ENCODE results near the gene DCDC2C. TPM values are rescaled to one million over a fixed set of nuclear protein-coding genes. Genes with fewer than 3 reads are reported as not detected.

Gene DCDC2C
- total and polyA plus RNA-seq, 7 donors = 0.13 TPM; not detected in 6

GRCh38 chr2:3867469-3867868 lies 164.1 kb downstream of the DCDC2C start:
- H3K4me1 ChIP-seq = no peaks in the 10 kb centered on the region
- TF ChIP-seq CTCF (IDR thresholded peaks at IDR 0.05) = no peak
- intact Hi-C loops (cut with DNase I) = no loop called here
- H3K4me3 ChIP-seq = no peak overlapping the region
- ATAC-seq (no peak), DNase-seq (no peak)
- H3K9me3 ChIP-seq = no peaks in the 10 kb centered on the region
- H3K36me3 ChIP-seq (ENCODE audit: insufficient read depth in 1 of 2, low read depth in 1 of 2) = no peaks in the 10 kb centered on the region
- 63 to 75% (median 65%) methylated on average over 5 of the region's 5 CpGs for WGBS, 3 donors
- H3K27me3 ChIP-seq (ENCODE audit: insufficient read depth in 3 of 3, low read length in 2 of 3) = no peaks in the 10 kb centered on the region
- H3K27ac ChIP-seq = no peak overlapping the region

GRCh38 chr2:3868012-3868805 lies 164.8 kb downstream of the DCDC2C start:
- intact Hi-C loops (cut with DNase I) = no loop called here
- Histone ChIP-seq H3K4me3 (no peak overlapping the region), H3K4me1 (no peaks in the 10 kb centered on the region), H3K27me3 (ENCODE audit: insufficient read depth in 3 of 3, low read length in 2 of 3) (no peaks in the 10 kb centered on the region), H3K27ac (no peak overlapping the region), H3K9me3 (no peaks in the 10 kb centered on the region), H3K36me3 (ENCODE audit: insufficient read depth in 1 of 2, low read depth in 1 of 2) (no peaks in the 10 kb centered on the region)
- TF ChIP-seq CTCF (IDR thresholded peaks at IDR 0.05) = no peak
- DNase-seq (no peak), ATAC-seq (no peak)
- WGBS, 3 donors = 22 to 34% (median 24%) methylated on average over 14 of the region's 14 CpGs

GRCh38 chr2:3870222-3870621 lies 166.8 kb downstream of the DCDC2C start:
- no peaks in the 10 kb centered on the region for H3K27me3 ChIP-seq (ENCODE audit: insufficient read depth in 3 of 3, low read length in 2 of 3)

DNA sequence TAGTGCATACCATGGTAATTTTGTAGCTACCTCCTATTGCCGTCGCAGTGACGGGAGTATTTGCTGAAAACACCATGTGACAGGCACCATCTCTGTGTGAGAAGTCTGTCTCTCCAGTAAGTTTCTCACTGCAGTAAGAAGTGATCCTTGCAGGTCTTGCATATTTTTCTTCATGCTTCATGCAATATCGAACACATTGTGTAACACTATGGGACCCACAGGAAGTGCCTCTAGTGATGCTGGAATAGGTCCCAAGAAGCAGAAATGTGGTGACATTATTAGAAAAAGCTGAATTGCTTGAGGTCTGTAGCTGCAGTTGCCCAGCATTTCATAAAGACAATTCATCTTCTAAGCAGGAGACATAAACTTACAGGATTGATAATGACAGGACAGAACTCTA lies 167.6 kb downstream of the DCDC2C start:
- Histone ChIP-seq H3K4me1 (no peaks in the 10 kb centered on the region), H3K27ac (no peak overlapping the region), H3K9me3 (no peaks in the 10 kb centered on the region), H3K27me3 (ENCODE audit: insufficient read depth in 3 of 3, low read length in 2 of 3) (no peaks in the 10 kb centered on the region), H3K36me3 (ENCODE audit: insufficient read depth in 1 of 2, low read depth in 1 of 2) (no peaks in the 10 kb centered on the region), H3K4me3 (no peak overlapping the region)
- TF ChIP-seq CTCF (IDR thresholded peaks at IDR 0.05) = no peak
- intact Hi-C loops (cut with DNase I) = no loop called here
- 69 to 73% (median 71%) methylated on average over 4 of the region's 4 CpGs for WGBS, 3 donors
- ATAC-seq = no peak
- DNase-seq = no peak

More at GRCh38 chr2:3870222-3870621, 166.8 kb downstream of the DCDC2C start:
- H3K4me1 ChIP-seq = no peaks in the 10 kb centered on the region
- no peaks in the 10 kb centered on the region for H3K9me3 ChIP-seq
- no peak for DNase-seq
- no peak overlapping the region for H3K27ac ChIP-seq
- no peak for ATAC-seq
- H3K36me3 ChIP-seq (ENCODE audit: insufficient read depth in 1 of 2, low read depth in 1 of 2) = no peaks in the 10 kb centered on the region
- 84 to 88% (median 85%) methylated on average over 7 of the region's 7 CpGs for WGBS, 3 donors
- no peak for TF ChIP-seq CTCF (IDR thresholded peaks at IDR 0.05)
- intact Hi-C loops (cut with DNase I) = no loop called here
- no peak overlapping the region for H3K4me3 ChIP-seq

GRCh38 chr2:3872451-3872850 lies 169.1 kb downstream of the DCDC2C start:
- no peaks in the 10 kb centered on the region for H3K9me3 ChIP-seq
- no peak for TF ChIP-seq CTCF (IDR thresholded peaks at IDR 0.05)
- H3K36me3 ChIP-seq (ENCODE audit: insufficient read depth in 1 of 2, low read depth in 1 of 2) = no peaks in the 10 kb centered on the region
- H3K27me3 ChIP-seq (ENCODE audit: insufficient read depth in 3 of 3, low read length in 2 of 3) = no peaks in the 10 kb centered on the region
- intact Hi-C loops (cut with DNase I) = no loop called here
- WGBS, 3 donors = 84 to 95% (median 86%) methylated on average over 3 of the region's 3 CpGs
- H3K4me3 ChIP-seq = no peak overlapping the region
- no peak for ATAC-seq
- no peak overlapping the region for H3K27ac ChIP-seq
- no peaks in the 10 kb centered on the region for H3K4me1 ChIP-seq
- DNase-seq = no peak

Data from psoas muscle (tissue), 8 donors.